ENCODE measurements around the gene RIMKLA.
A peak's percentile ranks its signal among the peaks of the same experiment; 100 is the strongest.

DNA sequence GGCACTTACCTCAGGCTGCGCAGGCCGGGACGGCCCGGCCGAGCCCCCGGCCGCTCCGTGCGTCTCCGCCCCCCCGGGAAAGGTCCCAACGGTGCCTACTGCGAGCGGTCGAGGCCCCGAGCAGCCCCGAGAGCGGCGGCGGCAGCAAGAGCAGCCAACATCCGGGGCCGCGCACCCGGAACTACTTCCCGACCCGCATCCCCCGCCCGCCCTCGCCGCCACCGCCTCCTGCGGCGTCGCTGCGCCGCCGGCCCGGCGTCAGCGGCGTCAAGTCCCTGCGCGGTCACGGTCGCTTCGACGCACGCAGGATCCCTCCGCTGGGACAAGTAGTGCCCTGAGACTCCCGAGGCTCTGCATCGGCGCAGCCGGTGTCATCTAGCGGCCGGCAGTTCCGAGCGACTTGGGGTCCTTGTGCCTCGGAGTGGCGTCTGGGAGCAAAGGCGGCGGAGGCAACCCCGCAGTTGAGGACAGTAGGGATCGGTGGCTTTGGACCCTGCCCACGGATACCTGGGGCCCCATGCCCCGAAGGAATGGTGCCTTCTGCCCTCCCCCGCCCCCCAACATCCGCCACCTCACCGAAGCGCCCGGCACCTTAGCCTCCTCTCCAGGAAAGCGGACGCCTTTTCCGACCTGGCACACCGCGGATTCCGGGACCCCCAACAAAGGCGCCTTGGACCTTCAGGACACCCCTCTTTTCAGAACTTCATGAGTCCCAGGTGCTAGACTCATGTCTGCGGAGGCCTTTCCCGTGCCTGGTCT lies 45.4 kb upstream of the RIMKLA start, which contains the start of gene FOXJ3:
- TF ChIP-seq POLR2A (IDR thresholded peaks at IDR 0.05; ENCODE audit: low read depth, low read length), result peak; percentile 94
- peak; percentile 90 for TF ChIP-seq POLR2AphosphoS5 (IDR thresholded peaks at IDR 0.05; ENCODE audit: low read depth, low read length)
- TF ChIP-seq TAF1 (IDR thresholded peaks at IDR 0.05; ENCODE audit: borderline replicate concordance, low read depth, low read length), result peak; percentile 94

Data from GM12892 (cell line).